ENCODE data around the gene ACVR1B. TPM values are rescaled to one million over a fixed set of nuclear protein-coding genes. Genes with fewer than 3 reads are reported as not detected.

The ACVR1B gene
- total and polyA plus RNA-seq, 9 of the 15 experiments (the other 6 are each of a cell fraction or from before 2014, with no cell fraction given) = 0.97 to 15.1 (median 6.8) TPM

DNA sequence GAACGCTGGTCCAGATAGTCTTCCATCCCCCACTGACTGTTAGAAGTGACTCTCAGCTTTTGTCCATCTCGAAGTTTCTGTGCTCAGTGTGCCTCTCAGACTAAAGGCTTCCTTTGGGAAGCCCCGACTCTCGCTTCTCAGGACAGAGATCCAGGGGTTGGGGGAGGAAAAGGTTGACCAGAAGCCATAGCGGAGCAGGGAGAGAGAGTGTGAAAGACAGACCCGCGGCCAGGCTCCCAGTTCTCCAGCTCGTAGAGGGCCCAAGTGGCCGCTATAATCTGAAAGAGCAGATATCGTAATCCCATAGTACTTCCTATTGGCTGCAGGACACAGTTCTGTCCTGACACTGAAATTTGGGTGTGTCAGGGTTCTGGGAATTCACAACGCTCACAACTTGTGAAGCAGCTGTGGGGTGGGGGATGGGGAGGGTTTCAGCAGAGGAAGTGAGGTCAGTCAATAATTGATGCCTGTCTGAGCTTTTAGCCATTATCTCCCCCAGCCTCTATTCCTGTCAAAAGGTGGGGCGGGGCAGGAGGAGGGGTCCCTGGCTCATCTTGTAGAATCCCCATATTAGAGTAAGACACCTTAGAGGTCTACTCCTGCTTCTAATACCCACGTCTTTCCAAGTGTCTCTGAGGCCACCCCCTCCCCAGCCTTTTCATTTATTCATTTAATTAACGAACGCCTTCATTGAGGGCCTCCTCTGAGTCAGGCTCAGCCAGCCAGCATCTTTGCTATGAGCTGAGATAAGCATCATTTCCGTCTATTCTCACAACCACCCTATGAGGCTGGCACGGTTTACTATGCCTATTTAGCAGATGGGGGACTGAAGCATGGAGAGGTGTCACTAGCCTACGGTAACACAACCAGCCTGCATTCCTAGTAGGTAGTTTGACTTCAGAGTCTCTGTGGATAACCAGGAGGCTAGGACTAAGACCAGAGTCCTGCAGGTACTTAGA, 45.7 kb upstream of the ACVR1B start (continued):
- peak in 1 of 2 experiments; percentile 53; a peak in 1 of 4 replicates for TF ChIP-seq MNT (conservative IDR thresholded peaks at IDR 0.05)
- no peak for TF ChIP-seq ZNF354B (CRISPR knock-in tag; IDR thresholded peaks at IDR 0.05)
- TF ChIP-seq CEBPB (tag; IDR thresholded peaks at IDR 0.05) = peak; percentile 13; the same call in 1 of the 2 replicates
- no peak for TF ChIP-seq E2F4 (CRISPR knock-in tag; IDR thresholded peaks at IDR 0.05; ENCODE audit: low read depth)

- ATAC-seq = peak; percentile 10
Measured at GRCh38 chr12:51906430-51907082, 44.9 kb upstream of the ACVR1B start.

More at GRCh38 chr12:51906430-51907082, 44.9 kb upstream of the ACVR1B start:
- peak overlapping the region in 1 of 2 experiments; percentile 28; a peak in 3 of 4 replicates for H3K9ac ChIP-seq (ENCODE audit: insufficient read depth in 1 of 2, low read depth in 2 of 2, low read length in 2 of 2)
- CTCF ChIA-PET (ENCODE audit: low intra/inter-chr PET ratio) = no interaction called here
- peak in 1 of 4 experiments; percentile 25 for DNase-seq (ENCODE audit: extremely low read depth in 1 of 4, low spot score in 3 of 4)
- TF ChIP-seq NR2C1 (IDR thresholded peaks at IDR 0.05) = no peak
- TF ChIP-seq NR2C1 (tag; IDR thresholded peaks at IDR 0.05) = no peak
- TF ChIP-seq SMARCA5 (IDR thresholded peaks at IDR 0.05) = 0 out of 2 replicates have a peak, but pooled peaks have one; percentile 2
- H3K9me3 ChIP-seq (replicated peaks; ENCODE audit: control insufficient read depth, insufficient read depth, low read depth, low read length) = no peaks in the 10 kb centered on the region; the same call in 1 of the 2 replicates
- peak overlapping the region; percentile 90 for H3K27ac ChIP-seq (ENCODE audit: extremely low read depth, low read depth, low read length)
- H3K4me3 ChIP-seq = no peak overlapping the region
- POLR2A ChIA-PET = interaction anchor here (1.2 to 2.0 kb wide), 4 partner anchors 8 to 32 kb away, joined by 3 to 6 read pairs (median 4); no protein-coding TSS in a partner anchor
- H3K79me2 ChIP-seq (ENCODE audit: control insufficient read depth, insufficient read depth, low read length) = no peaks in the 10 kb centered on the region
- no peaks in the 10 kb centered on the region for H3K36me3 ChIP-seq (ENCODE audit: control insufficient read depth, insufficient read depth, low read length)
- no peaks in the 10 kb centered on the region for H4K20me1 ChIP-seq (replicated peaks; ENCODE audit: control insufficient read depth, insufficient read depth, low read length)
- H3K4me2 ChIP-seq (ENCODE audit: insufficient read depth, low read length) = peak overlapping the region; percentile 79
- FAIRE-seq = no peak
- no peaks in the 10 kb centered on the region for H3K27me3 ChIP-seq (ENCODE audit: control insufficient read depth in 2 of 2, insufficient read depth in 2 of 2, low read length in 2 of 2)
- in situ Hi-C loops (cut with MboI) (no loop called here), intact Hi-C loops (cut with micrococcal nuclease) (no loop called here)
- no TSS peak for BruUV-seq (replicated peaks)
- H2AFZ ChIP-seq (ENCODE audit: low read depth, low read length) = peak overlapping the region; percentile 82
- H3K4me1 ChIP-seq (replicated peaks in 1 of 2; ENCODE audit: control insufficient read depth in 2 of 2, insufficient read depth in 2 of 2, low read length in 2 of 2) = peaks cover 43 to 47% of the 10 kb centered on the region in 2 experiments
- H3K9me1 ChIP-seq (ENCODE audit: control insufficient read depth, insufficient read depth, low read length) = no peaks in the 10 kb centered on the region
- 63% methylated on average over 10 of the region's 23 CpGs for WGBS (ENCODE audit: insufficient coverage, low coverage, missing lambda C conversion rate)
